Renal pelvis (tissue), 4 donors: ENCODE measurements around the gene DCDC1. TPM values are rescaled to one million over a fixed set of nuclear protein-coding genes. Genes with fewer than 3 reads are reported as not detected.

Experiments used
- DNase-seq: peaks from one replicate; pipeline ENCODE4 v3.0.0-alpha.2; 2013
- polyA plus RNA-seq, 3 donors: library from polyadenylated mRNA; unstranded; fragments of 120-200 nt; gene quantifications; one replicate each; pipeline ENCODE4 v1.2.1, GENCODE V29; 2013; ENCODE audit not compliant: insufficient read length in 3 of 3

The DCDC1 gene
- polyA plus RNA-seq, 3 donors = 3.5 to 6.3 (median 6.1) TPM

DNA sequence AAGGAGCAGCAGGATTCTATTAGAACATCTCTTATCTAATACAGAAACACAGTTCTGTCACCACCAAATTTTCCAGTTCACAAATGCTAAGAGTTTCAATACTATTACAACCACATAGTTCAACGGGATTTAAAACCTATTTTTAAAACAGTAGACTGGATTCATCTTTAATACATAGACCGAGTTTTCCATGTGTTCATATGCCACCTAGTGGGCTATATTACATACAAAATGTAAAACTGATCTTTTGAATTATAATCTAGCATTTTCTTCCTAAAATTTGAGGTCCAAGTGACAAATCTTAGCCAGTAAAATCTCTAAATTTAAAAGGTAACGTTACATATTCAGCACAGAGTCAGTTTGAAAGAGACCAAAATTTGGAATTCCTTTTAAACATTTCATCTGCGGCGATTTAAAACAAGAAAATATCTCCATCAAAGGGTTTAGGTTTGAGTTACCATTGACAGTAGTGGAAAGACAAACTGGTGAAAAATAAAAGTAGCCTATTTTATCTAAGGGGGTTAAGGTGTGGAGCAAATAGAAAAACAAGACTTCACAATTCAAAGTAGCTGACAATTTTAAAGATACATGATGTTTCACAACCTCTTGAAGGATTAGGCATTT lies 514.0 kb downstream of the DCDC1 start:
- DNase-seq = no peak

DNA sequence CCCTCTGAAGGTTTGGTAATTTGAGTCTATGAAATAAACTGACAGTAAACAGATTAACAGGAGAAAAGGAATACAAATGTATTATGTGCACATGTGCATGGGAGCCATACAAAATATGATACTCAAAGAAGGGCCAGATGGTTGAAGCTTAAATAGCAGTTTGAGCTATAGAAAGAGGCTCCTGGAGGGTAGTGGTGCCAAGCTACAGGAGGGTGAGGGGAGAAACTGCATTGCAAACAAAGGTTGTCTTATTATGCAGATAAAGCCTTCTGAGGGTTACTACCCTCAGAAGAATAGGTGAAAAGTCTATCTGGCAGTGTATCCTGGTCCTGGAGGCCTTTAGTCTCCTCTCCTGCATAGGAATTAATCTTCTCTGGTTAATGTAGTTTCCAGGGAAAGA lies 516.1 kb downstream of the DCDC1 start:
- no peak for DNase-seq

DNA sequence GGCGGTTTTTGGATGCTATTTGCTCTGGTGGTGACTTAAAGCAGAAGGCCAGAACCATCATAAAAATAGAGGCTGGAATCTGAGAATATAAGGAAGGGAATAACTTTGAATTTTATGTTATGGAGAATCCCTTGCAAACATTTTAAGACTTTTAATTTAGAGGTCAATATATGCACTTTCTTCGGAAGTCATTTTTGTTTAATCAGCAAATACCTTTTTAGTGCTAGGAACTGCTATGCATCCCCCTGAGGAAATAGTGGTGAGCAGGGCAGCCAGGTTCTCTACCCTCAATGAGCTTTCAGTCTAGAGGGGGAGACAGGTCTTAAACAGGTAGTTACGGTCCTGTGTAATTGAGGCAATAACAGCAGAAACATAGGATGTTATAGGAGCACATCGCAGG lies 516.9 kb downstream of the DCDC1 start:
- no peak for DNase-seq

DNA sequence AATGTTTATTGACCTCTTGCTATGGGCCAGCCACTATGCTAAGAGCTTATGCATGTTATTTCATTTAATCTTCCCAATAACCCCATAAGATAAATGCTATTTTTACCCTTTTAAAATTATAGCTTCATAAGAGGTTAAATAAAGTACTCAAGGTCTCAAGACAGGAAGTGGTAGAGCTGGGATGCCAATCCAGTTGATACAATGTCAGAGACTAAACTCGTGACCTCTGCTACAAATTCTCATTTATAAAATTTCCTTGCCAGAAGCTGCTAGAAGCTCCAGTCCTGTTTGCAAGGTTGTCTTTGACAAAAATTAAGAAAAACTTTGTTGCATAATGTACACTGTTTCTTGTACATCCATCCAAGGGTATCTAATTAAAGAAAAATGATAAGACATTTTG lies 517.4 kb downstream of the DCDC1 start:
- no peak for DNase-seq

DNA sequence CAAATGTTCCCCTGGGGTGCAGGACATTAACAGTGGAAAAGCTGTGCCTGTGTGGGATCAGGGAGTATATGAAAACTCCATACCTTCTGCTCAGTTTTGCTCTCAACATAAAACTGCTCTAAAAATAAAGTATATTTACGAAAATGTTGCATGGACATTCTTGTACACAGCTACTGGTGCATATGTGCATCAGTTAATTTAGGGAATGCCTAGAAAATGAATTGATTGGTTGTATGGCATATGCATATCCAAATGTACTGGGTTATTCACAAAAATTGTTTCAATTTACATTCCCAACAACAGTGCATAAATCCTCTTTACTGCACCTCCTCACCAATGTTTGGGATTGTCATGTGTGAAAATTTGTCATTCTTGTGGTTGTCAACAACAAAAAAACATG lies 532.3 kb downstream of the DCDC1 start:
- DNase-seq = no peak

DNA sequence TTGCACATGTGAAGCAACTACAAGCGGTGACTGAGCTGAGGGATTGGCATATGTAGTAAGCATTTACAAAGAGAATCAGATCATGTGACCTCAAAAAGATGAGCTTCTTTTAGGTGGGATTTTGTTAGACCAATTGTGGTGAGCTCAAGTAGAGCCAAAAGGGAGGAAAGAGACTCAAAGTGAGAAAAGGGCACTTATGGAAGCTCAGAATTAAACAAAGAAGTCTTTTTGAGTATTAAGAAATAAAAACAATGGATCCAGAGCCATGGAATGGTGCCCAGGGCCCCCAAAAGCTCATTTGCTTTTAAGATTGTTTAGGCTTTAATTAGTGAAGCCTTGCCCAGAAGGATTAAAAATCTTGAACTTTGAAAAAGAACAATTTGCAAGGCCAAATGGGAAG lies 536.7 kb downstream of the DCDC1 start:
- DNase-seq = no peak

DNA sequence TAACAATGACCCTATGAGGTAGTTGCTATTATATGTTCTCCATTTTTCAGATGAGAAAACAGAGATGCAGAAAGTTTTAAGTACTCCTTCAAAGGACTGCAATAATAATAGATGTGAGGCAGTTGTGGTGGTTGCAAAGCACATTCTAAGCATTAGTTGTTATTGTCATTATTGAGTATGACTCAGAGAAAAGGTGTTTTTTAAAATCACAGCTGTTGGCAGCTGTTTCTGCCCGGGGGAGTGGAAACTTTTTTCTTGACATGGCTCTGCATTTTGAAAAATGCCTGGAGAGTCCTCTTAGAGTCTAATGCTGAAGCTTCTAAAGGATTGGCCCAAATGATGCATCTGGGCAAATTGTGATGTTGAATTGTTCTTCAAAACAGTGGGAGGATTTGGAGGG lies 538.9 kb downstream of the DCDC1 start:
- no peak for DNase-seq

DNA sequence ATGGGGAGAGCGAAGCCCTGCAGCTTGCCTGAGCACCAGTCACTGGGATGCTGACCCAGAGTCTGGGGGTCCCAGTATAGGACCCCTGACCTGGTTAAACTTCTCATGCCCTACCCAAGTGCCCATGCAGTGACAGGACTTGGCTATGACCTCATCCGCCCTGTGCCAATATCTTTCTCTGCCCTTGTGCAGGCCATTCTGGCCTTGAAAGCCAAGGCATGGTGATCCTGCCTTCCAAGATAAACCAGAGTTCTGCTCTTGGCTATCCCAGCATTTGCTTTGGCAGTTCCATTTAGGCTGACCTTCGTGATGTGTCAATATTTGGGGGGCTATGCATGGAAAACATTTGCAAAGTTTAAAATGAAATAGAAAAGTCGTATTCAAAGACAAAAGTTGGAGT lies 542.6 kb downstream of the DCDC1 start:
- DNase-seq = no peak

DNA sequence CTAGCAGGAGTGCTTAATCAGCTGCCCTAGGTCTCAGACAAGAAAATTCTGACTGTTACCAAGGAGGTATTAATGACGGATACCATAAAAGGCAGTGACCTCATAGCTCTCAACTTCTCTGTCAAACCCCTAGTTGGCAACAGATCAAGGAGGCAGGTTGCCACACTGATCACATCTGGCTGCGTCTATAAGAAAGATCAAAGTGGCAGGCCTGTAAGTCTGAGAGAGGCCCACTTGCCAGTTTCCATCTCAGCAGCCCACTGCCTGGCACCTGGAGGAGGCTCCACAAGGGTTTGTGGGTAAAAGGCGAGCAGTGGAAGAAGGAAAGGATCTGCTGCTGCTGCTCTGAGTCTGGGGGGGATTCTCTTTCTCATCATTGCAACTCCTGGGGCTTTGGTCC lies 543.8 kb downstream of the DCDC1 start:
- no peak for DNase-seq

DNA sequence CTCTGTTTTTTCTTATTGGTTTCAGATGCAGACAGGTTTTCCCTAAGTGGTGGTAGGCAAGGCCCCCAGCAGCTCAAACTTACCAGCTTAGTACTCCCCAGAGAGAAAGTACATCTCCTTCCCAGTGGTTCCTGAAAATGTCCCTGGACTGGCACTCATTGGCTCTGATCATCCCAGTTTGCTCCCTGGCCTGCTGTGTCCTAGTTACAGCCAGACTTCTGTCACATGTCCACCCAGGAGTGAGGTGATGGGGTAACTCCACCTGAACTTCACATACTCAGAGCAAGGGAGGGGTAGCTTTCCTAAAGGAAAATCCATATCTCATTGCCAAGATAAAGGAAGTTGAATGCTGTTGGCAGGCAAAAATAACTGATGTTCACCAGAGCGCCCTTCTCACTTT lies 546.4 kb downstream of the DCDC1 start:
- DNase-seq = no peak

DNA sequence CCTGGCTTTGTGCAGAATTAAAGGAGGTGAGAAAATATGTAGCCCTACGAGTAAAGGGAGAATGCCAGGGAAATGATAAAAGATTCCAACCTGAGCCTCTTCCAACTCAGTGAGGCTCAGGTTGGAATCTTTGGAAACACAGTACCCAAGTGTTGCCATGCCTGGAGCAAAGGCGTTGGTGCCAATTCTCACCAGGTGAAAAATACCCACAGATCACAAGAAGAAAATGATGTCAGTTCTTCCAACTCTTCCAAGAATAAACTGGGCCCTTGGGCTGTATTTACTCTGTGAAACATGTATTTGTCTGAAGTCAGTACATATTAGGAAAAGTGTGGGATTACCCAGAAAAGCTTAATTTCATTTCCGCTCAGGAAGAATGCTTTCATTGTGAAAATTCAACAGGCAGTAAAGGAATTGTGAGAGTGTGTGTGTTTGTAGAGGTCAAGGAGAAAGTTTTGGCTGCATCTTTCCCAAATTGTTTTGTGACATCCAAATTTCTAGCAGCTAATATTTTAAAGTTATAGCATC lies 548.0 kb downstream of the DCDC1 start:
- no peak for DNase-seq

DNA sequence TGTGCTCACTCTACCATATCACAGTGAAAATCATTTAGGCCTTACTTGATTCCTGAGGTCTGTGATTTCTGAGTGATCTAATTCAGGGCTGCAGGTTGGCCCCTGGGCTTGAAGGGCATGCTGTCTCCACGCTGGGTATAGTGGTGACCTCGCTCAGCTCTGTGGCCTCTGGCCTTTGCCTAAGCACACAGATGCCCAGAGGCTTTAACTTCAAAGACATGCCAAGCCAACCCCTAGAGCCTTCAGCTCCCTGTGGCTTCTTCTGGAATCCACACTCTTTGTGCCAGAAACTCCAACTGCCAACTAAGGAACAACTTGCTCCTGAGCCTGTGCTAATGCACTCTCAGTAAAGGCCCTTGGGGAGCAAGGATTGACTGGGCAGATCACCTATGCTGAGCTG lies 550.8 kb downstream of the DCDC1 start:
- no peak for DNase-seq

DNA sequence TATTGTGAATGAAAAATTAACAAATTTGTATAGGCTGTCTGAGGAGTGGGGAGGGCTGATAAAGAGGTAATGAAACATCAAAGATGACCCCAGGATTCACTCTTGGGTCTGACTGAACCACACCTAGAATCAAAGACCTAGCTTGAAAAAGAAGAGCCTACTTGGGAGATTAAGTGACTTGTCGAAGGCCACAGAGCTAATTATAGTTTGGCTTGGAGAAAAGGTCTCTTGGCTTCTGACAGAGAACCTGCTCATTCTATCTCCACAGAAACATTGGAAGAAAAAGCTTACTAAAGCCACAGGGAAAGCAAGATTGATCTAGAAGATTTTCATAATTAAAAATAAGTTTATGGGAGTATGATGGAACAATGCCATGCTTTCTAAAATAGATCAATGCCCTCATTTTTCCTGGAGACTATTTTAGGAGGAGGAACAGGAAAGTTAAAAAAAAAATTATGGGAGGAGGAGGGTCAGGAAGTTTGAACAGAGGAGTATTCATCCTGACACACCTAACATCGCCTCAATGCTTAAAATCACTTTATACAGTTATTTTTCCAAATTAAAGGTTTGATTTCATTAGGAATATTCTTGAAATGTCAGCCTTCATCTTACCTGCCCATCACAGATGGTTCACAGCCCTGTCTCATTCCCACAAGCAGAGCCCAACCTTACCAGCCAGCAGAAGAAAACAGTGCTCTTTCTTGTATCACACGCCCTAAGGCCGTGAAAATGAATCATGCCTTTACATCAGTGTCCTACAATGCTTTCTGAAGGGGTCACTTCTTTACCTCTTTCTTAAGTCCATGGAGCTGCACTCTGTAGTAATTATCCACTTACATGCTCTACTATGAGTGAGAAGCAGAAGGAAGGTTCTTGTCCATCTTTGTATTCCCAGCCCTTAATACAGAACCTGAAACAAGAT lies 552.3 kb downstream of the DCDC1 start:
- no peak for DNase-seq

DNA sequence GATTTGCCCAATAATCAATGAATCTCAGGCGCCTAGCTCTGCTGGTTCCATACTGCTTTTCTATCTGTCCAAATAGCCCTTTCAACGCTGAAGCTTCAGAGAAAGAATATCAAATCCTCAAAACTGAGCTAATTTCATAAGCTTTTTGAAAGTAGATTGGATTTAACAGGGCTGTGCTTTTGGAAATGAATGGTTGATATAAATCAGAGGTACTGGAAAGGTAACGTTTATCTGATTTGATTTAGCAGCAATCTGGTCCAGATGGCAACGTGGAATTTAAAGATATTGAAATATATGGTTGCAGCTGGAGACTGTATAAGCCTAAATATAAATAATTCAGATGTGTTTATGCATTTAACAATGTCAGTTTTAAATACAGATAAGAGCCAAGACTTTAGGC lies 553.9 kb downstream of the DCDC1 start:
- no peak for DNase-seq

DNA sequence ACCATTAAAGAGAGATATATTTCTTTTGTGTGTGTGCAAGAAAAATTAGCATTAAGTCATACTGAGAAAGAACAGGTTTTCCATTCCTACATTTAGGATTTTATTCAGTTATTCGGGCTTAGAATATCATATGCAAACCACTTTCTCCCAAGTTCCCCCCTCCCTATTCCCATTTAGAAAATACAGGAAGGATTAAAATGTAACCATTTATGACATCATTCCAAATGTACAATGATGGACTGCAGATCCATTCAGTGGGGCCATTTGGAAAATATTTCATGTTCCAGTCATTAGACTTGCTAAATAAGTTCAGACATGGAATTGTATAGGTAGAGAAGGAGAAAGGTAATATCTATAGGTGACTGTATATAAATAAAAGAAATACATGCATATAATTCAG lies 554.8 kb downstream of the DCDC1 start:
- DNase-seq = no peak

Other genes with a start within 250 kb of the DCDC1 start
- gene DNAJC24, start 121 bp upstream of the DCDC1 start, polyA plus RNA-seq = 10 to 100 TPM; 17.7 to 26.6 (median 24.9) TPM
- 10 to 100 TPM; 46.7 to 47.6 (median 47.6) TPM for gene IMMP1L, start 139.9 kb upstream of the DCDC1 start, polyA plus RNA-seq
- 10 to 100 TPM; 22.3 to 25.6 (median 22.8) TPM for gene ELP4, start 140.0 kb upstream of the DCDC1 start, polyA plus RNA-seq